Endothelial cell (in vitro differentiated cells): ENCODE data around the gene SHISA9. TPM values are rescaled to one million over a fixed set of nuclear protein-coding genes. Genes with fewer than 3 reads are reported as not detected.

ENCODE experiments used
- DNase-seq: peaks from one replicate; pipeline ENCODE4 v3.0.0; 2021; ENCODE audit warnings: low spot score
- H3K27ac Mint-ChIP-seq: one replicate; pipeline ENCODE4 v1.8.0; 2021; ENCODE audit warnings: mixed read lengths, inconsistent platforms; ENCODE audit not compliant: unreplicated experiment
- H3K27me3 Mint-ChIP-seq: one replicate; pipeline ENCODE4 v1.8.0; 2021; ENCODE audit warnings: mild to moderate bottlenecking, moderate library complexity, mixed read lengths, inconsistent platforms; ENCODE audit not compliant: unreplicated experiment
- H3K36me3 Mint-ChIP-seq: one replicate; pipeline ENCODE4 v1.8.0; 2021; ENCODE audit warnings: mild to moderate bottlenecking, low read depth, mixed read lengths, inconsistent platforms; ENCODE audit not compliant: unreplicated experiment
- H3K4me1 Mint-ChIP-seq: one replicate; pipeline ENCODE4 v1.8.0; 2021; ENCODE audit warnings: mild to moderate bottlenecking, mixed read lengths, inconsistent platforms; ENCODE audit not compliant: unreplicated experiment
- H3K4me3 Mint-ChIP-seq: one replicate; pipeline ENCODE4 v1.8.0; 2021; ENCODE audit warnings: mild to moderate bottlenecking, mixed read lengths, inconsistent platforms; ENCODE audit not compliant: unreplicated experiment
- H3K9me3 Mint-ChIP-seq: one replicate; pipeline ENCODE4 v1.8.0; 2021; ENCODE audit warnings: mixed read lengths, inconsistent platforms; ENCODE audit not compliant: unreplicated experiment
- CTCF ChIP-seq: fragments of 200-600 bp; sonication (generic); IDR thresholded peaks from one replicate; pipeline ENCODE4 v1.5.0; 2021; ENCODE audit warnings: antibody characterized with exemption; ENCODE audit not compliant: unreplicated experiment
- total RNA-seq: library from RNA; stranded (reverse); fragmentation: NEBNext Ultra II Directional; extraction: Animal tissue kit (Norgen Biotek cat#: 25700); gene quantifications from one replicate; pipeline ENCODE4 v1.2.1, GENCODE V29; 2021; ENCODE audit not compliant: unreplicated experiment

Gene SHISA9
- total RNA-seq, 1 donor from 2014 or later = 0.49 TPM

- Mint-ChIP-seq H3K4me3 (no peak overlapping the region), H3K27me3 (peaks cover 3% of the 10 kb centered on the region), H3K27ac (no peak overlapping the region), H3K9me3 (no peaks in the 10 kb centered on the region), H3K36me3 (no peaks in the 10 kb centered on the region), H3K4me1 (no peaks in the 10 kb centered on the region)
- TF ChIP-seq CTCF = no peak
- no peak for DNase-seq
These were observed 34.3 kb upstream of the SHISA9 start for GRCh38 chr16:12866981-12867551.

- Mint-ChIP-seq H3K27me3 (peaks cover 3% of the 10 kb centered on the region), H3K4me3 (no peak overlapping the region), H3K9me3 (no peaks in the 10 kb centered on the region), H3K36me3 (no peaks in the 10 kb centered on the region), H3K4me1 (no peaks in the 10 kb centered on the region), H3K27ac (no peak overlapping the region)
- TF ChIP-seq CTCF = no peak
- DNase-seq = no peak
These were observed 33.2 kb upstream of the SHISA9 start for GRCh38 chr16:12868169-12868568.

GRCh38 chr16:12868788-12869187 is 32.6 kb upstream of the SHISA9 start:
- Mint-ChIP-seq H3K4me3 (no peak overlapping the region), H3K27me3 (peaks cover 3% of the 10 kb centered on the region), H3K9me3 (no peaks in the 10 kb centered on the region), H3K4me1 (no peaks in the 10 kb centered on the region), H3K36me3 (no peaks in the 10 kb centered on the region), H3K27ac (no peak overlapping the region)
- DNase-seq = no peak
- no peak for TF ChIP-seq CTCF

GRCh38 chr16:12869698-12870427 is 31.5 kb upstream of the SHISA9 start:
- H3K4me1 Mint-ChIP-seq = peaks cover 3% of the 10 kb centered on the region
- H3K36me3 Mint-ChIP-seq = no peaks in the 10 kb centered on the region
- peaks cover 3% of the 10 kb centered on the region for H3K27me3 Mint-ChIP-seq
- no peak overlapping the region for H3K27ac Mint-ChIP-seq
- H3K9me3 Mint-ChIP-seq = no peaks in the 10 kb centered on the region
- no peak overlapping the region for H3K4me3 Mint-ChIP-seq
- TF ChIP-seq CTCF = no peak
- no peak for DNase-seq

- H3K27me3 Mint-ChIP-seq = peaks cover 3% of the 10 kb centered on the region
- no peak for DNase-seq
- no peak for TF ChIP-seq CTCF
These were observed 29.6 kb upstream of the SHISA9 start for GRCh38 chr16:12871784-12872183.

More at GRCh38 chr16:12871784-12872183, 29.6 kb upstream of the SHISA9 start:
- Mint-ChIP-seq H3K27ac (no peak overlapping the region), H3K9me3 (no peaks in the 10 kb centered on the region), H3K4me3 (no peak overlapping the region), H3K4me1 (peaks cover 3% of the 10 kb centered on the region), H3K36me3 (no peaks in the 10 kb centered on the region)
